ENCODE results near the gene MMP27.
"Not testable (repeated sequence)": the region's sequence is repeated elsewhere in the genome, so short reads cannot be mapped to it uniquely, and the experiment has no call there.

Gene MMP27, protein sequence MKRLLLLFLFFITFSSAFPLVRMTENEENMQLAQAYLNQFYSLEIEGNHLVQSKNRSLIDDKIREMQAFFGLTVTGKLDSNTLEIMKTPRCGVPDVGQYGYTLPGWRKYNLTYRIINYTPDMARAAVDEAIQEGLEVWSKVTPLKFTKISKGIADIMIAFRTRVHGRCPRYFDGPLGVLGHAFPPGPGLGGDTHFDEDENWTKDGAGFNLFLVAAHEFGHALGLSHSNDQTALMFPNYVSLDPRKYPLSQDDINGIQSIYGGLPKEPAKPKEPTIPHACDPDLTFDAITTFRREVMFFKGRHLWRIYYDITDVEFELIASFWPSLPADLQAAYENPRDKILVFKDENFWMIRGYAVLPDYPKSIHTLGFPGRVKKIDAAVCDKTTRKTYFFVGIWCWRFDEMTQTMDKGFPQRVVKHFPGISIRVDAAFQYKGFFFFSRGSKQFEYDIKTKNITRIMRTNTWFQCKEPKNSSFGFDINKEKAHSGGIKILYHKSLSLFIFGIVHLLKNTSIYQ

DNA sequence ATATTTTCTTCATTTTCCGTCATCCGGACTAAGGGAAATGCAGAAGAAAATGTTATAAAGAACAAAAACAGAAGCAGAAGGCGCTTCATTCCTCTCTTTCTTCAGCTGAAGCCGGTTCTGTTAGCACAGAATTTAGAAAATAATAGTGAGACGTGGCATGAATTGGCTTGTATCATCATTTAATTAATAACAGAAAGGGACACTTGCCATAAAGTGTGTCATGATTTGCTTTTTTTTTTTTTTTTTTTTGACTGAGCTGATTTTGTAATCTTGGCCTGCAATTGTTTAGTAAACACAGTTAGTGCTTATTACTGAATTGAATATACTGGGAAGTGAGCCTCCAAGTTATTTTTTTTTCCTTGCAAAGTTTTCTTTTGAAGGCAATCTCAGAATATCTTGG, at the start of gene MMP27:
Gene MMP27, minus strand, starts transcription at position 144 of the 400 bp plus-strand sequence. Its CDS starts 55 bp downstream, at position 89.
- DNase-seq: no peak

DNA sequence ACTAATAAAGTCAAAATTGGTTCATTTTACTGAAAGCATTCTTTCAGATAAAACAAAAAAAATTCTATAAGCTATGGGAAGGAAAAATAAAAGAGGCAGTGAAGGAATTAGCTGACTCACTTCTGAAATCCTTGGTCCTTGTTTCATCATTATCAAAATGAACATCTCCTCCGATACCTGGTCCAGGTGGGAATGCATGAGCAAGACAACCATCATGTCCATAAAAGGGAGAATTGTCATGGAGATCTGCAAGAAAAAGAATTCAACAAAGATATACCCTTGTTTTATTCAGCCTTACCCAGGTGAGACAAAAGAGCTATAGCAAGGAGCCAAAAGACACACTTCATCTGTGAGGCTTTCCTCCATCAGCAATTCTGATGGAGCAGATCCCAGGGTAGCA, 47.7 kb upstream of the MMP27 start:
- no peak for DNase-seq

DNA sequence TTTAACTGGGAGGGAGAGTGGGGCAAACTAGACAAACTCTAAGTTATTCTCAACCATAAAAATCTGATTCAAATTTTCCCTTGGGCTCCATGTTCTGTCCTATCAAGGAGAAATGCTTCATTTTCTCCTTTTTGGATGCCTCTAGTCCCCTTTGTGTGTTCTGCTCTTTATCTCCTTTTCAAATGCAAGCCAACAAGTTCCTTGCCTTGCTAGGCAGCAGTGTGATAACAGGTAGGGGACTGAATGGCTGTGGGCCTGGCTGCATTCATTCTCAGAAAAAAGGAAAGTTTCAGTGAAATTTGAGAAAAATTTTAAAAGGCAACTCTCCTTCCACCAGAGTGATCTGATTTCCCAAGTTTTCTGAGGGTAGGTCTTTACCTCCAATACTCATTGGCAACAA, 46.1 kb upstream of the MMP27 start:
- DNase-seq: no peak

DNA sequence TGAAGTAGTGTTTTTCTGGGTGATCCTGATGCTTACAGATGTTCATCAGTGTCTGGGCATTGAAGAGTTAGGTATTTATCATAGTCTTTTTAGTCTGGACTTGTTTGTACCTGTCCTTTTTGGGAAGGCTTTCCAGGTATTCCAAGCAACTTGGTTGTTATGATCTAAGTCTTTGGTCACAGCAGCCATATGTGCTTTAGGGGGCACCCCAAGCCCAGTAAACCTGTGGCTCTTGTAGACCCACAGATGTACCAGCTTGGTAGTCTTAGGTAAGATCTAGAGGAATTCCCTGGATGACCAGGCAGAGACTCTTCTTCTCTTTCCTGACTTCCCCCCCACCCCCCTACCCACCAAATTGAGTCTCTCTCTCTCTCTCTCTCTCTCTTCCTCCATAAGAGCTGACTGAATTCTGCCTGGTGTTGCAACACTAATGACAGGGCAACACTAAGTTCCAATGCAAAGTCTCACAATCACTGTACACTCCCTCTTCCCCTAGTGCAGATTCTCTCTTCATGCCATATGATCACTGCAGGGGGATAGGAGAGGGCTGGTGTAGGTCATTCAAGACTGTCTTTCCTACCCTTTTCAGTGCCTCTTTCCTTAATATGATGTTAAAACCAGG, 43.6 kb upstream of the MMP27 start:
- DNase-seq: no peak

DNA sequence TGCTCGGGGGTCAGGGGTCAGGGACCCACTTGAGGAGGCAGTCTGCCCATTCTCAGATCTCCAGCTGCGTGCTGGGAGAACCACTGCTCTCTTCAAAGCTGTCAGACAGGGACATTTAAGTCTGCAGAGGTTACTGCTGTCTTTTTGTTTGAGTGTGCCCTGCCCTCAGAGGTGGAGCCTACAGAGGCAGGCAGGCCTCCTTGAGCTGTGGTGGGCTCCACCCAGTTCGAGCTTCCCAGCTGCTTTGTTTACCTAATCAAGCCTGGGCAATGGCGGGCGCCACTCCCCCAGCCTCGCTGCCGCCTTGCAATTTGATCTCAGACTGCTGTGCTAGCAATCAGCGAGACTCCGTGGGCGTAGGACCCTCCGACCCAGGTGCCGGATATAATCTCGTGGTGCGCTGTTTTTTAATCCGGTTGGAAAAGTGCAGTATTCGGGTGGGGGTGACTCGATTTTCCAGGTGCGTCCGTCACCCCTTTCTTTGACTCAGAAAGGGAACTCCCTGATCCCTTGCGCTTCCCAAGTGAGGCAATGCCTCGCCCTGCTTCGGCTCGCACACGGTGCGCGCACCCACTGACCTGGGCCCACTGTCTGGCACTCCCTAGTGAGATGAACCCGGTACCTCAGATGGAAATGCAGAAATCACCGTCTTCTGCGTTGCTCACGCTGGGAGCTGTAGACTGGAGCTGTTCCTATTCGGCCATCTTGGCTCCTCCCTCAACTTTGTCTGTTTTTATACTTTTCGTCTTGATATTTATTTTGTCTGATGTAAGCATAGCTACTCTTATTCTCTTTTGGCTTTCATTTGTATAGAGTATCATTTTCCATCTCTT, 41.4 kb upstream of the MMP27 start:
- not testable (repeated sequence) for DNase-seq

DNA sequence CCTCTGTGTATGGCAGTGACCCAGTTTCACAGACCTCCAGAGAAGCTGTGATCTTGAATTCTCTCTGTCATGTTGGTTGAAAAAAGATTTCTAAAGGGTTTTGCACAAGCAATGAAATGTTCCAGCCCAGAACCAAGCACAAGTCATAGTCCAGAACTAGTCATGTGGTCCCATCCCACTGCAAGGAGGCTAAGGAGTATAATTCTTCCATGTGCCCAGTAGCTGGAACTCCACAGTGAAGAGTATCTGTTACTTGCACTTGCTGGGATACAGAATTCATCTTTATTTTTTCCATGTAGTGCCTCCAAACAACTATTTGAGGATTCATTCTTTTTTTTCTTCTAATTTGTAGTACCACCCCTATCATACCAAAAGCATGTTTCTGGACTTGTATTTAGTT, 29.1 kb upstream of the MMP27 start:
- DNase-seq: no peak

DNA sequence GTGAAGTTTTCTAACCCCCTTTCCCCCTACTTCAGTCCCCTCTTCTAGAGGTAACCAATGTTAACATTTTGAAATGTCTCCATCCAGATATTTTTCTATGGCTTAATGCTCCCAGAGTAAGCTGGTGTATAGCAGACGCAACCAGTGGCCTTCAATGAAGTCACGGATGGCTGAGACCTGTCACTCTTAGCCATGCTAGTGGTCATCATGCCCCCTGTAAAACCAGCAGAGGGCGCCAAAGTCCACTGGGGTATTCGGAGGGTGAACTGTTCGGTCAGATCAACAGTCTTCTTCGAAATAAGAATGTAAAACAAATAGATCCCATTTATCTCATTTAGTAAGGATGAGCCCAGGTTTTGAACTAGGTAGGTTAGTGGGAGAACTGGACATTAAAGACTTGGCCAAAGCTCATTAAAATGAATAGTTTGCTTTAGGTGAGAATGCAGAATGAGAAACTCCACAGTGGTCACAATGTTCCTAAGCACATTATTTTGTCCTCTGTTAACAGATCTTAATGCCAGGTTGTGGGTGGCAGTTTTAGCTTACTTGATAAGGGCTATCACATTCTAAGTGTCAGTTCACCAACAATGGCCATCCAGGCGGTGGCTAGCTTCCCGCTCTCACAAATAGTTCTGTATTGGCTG, 27.8 kb upstream of the MMP27 start:
- no peak for DNase-seq

DNA sequence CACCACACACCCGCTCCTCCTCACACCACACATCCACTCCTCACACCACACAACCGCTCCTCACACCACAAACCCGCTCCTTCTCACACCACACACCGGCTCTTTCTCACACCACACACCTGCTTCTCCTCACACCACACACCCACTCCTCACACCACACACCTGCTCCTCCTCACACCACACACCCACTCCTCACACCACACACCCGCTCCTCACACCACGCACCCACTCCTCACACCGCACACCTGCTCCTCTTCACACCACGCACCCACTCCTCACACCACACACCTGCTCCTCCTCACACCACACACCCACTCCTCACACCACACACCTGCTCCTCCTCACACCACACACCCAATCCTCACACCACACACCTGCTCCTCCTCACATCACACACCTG, 25.4 kb upstream of the MMP27 start:
- not testable (repeated sequence) for DNase-seq

DNA sequence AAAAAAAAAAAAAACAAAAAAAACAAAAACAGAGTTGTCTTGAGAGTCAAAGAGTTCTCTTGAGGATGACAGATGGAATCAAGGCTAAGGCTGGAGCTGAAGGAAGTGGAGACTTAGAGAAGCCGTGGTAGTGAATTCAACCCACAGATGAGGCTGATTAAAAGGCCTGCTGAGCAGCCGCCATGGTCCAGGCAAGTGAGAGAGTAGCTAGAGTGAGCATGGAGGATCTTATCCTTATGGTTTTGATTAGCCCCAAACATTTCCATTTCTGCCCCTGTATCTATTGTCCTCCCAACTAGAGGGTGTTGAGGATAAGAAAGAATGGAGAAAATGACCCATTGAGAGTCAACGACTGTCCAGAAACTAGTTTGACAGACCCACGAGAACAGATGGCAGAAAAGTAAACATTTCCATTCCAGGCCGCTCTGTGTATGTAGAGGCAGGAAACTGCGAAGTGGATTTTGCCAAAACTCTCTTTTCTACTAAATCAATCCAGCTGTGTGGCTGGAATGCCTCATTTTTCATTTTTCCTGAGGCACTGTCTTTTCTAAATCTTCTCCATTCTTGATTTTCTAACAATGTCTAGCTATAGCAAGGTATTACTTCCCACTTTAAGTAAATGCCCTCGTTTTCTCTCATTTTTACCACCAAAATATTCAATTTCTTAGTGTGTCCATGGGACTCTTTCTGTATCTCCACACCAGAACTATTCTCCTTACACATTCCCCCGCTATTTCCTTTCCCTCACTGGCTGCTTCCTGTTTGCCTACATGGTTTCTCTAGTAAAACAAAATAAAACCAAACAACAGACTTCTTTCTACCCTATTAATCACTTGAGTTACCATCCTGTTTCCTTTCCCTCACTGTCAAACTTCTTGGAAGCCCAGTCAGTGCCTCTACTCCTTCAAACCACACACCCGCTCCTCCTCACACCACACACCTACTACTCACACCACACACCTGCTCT, 24.6 kb upstream of the MMP27 start:
- DNase-seq: no peak

DNA sequence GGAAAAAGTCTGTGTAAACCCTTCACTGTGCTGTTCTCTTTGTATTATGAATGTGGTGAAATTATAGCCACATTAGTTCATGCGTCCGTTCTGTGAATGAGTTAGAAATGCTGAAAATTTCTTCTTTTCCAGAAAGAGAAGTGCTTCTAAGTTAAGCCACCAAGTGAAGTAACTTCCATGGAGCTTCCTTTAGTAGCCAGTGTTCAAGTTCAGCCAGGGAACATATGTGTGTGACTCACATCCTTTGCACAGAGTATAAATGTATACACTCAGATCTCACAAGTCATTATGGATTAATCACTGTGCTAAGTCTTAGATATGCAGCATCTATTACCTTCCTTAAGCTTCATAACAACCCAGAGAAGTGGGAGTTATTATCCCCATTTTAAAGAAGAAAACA, 22.3 kb upstream of the MMP27 start:
- no peak for DNase-seq

DNA sequence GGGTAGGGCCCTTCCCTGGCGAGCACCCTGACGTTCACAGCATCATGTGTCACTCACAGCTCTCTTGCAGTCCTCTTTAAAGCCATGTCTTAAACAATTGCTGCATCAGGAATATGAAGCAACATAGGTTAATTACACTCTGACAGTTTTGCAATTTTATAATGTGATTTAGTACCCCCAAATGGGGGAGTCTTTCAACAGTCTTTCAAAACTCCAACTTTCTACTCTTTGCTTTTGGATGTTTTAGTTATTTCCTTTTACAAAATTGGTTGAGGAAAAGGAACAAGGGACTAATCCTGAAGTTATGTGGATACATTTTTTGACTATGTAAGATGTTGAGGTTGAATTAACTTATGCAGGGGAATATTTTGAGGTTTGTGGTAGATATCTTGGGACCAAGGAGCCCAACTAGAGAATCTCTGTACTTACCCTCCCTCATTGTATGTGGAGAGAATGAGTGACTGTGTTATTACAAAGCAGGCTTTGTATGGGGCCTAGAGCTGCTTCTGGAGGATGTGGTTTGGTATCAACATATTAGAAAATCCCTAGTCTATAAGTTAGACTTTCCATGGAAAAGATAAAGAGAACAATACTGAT, 19.4 kb upstream of the MMP27 start, which contains the start of gene MMP8:
Gene MMP8, minus strand, starts transcription at position 51 of the 597 bp plus-strand sequence. CDS start 99 bp downstream, outside the sequence.
- no peak for DNase-seq

DNA sequence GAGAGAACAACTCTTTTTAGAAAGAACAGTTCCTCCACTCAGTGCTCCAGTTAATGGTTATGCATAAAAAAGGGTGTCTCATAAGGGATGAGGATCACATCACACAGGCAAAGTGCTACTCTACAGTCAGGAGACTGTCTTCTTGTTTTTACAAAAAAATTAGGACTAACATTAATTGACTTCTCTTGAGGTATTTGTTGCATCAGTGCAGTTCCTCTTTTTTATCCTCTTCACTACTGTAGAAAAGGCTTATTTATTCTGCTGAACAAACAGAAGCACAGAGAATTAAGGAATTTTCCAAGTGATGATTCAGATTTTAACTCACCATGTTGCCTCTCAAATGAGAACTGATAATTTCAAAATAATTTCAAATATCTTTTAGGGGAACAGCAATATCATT, 17.3 kb upstream of the MMP27 start:
- DNase-seq: no peak

DNA sequence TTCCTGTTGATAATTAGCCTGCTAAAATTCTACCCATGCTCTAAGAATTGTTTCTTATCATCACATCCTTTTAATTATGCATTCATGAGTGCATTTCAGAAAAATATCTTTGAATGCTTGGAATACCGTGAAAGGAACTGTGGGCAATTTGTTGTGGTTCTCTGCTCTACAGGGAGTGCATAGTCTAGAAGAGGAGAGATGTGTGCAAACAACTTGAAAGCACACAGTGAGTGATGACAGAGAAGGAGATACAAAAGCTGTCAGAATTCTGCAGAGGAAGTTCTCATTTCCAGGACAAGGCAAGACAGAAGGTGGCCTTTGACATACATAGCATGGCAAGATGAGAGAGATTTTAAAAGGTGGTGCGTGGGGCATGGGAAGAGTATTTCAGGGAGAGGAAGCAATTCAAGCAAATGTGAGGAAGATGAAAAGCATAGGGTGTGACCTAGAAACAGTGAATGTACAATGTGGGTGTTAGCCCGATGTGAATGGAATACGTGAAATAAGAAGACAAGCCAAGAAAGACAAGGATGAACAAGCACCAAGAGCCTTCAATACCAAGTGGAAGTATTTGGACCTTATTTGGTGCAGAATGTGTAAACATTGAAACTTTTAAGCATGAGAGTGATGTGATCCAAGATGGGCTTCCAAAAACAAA, 14.2 kb upstream of the MMP27 start:
- DNase-seq: no peak

DNA sequence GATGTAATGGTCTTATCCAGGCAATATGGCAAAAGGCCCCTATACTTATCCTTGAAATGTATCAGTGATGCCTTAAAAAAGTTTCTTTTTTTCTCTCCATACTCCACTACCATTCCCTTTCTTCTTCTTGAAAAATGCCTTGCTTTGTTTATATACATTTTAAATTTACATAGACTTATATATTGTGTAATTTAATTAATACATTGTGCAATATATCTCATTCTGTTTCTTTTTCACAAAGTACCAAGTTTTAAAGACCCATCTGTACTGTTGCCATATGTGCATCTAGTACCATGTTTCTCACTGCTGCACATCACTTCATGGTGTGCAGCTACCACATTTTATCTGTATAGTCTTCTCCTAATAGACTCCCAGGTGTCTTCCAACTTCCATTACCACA, 11.7 kb upstream of the MMP27 start:
- no peak for DNase-seq

DNA sequence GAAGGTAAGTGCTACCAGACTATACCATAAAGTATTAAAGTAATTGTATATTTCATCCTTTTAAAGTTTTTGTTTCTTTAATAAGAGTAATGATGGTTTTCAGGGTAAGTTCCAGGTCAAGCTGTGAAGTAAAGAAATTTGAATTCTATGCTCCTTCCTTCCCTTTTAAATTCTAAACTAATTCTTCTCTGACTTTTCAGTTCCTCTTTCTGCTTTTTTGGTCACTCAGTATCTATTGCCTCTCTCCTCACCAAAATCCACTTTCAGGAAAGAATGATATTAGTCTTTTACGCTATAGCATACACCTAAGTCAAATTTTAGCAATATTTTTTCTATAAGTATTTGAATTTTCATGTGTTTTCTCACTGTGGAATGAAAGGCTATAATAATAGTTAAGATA, 11.0 kb upstream of the MMP27 start:
- no peak for DNase-seq

DNA sequence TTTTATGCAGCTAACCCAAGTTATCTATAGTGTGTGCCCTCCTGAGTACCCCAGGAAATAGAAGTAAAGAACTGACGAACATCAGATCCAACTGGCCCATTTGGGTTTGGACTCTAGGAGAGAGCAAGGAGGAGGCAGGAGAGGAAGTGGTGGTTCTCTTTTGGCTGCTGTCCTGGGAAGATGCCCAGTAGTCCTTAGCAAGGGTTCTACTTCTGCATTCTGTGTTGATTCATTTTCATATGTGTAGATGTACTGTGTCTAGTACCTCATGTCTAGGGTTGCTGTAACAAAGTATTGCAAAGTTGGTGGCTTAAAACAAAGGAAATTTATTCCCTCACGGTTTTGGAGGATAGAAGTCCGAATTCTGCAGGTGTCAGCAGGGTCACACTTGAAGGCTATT, 6.6 kb upstream of the MMP27 start:
- DNase-seq: no peak

DNA sequence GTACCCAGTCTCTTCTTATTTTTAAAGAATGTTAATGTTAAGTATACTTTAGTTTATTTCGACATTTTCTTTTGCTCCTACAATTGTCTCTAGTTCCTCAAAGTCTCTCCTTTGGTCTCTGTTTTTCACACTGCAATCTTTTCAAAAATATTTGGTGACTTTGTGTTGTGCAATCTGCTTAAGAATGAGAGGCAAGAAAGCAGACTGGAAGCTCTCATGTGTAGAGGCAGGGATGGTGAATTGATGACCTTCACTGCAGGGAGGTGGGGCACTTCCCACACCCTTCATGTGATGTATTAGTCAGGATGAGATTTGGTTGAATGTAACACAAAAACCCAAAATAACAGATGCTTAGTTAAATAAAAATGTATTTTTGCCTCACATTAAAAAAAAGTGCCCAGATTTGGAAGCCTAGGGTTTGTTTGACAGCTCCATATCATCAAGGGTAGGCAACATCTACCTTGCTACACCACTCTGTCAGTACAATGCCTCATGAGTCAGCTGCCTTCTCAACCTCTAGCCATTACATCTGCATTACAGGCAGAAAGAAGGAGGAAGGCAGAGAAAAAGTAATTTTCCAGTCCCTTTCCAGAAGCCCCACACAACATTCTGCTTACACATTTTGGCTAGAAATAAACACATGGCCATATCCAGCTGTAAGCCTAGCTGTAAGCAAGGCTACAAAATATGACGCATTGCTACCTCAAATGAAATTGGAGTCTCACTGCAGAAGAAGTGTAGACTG, 3.8 kb upstream of the MMP27 start:
- DNase-seq: no peak

DNA sequence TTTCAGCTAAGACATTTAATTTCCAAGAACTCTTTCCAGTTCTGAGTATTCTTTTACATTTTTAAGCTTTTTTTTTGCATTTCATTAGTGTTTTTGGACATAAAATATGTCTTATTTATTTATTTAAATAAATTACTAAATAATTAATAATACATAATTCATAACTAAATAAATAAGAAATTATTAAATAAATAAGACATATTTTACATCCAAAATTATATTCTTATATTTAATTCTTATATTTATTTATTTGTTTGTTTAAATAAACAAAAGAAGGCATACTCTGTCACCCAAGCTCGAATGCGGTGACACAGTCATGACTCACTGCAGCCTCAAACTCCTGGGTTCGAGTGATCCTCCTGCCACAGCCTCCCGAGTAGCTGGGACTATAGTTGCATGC, 3.1 kb upstream of the MMP27 start:
- no peak for DNase-seq

DNA sequence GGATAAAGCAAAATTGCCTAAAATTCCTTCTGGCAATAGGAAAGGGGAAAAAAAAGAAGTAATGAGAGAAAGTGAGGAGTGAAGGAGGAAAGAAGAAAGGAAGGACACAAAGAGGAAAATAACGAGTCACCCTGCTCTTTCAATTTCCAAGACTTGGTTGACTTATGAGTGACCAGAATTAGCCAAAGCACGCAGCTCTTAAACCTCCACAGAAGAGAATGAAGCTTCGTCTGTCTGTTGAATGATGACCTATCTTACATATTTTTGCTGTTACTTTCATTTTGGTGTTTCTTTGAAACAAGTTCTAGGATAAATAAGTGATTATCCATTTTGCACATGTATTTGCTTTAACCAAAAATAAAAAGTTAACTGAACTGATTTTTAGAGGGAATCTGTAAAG, 728 bp downstream of the MMP27 start:
- DNase-seq: no peak
